Suprapubic skin (tissue), 4 donors: ENCODE measurements around the gene FOS. TPM values are rescaled to one million over a fixed set of nuclear protein-coding genes. Genes with fewer than 3 reads are reported as not detected.

Experiments
- DNase-seq, 2 donors: peaks; one replicate each; pipeline ENCODE4 v3.0.0-alpha.2; 2019; ENCODE audit warnings: low spot score in 2 of 2
- H3K27ac ChIP-seq: fragments of 200-600 bp; sonication (generic); one replicate; pipeline ENCODE4 v1.5.1; 2019
- H3K27me3 ChIP-seq: fragments of 200-600 bp; sonication (generic); one replicate; pipeline ENCODE4 v1.5.1; 2019
- H3K36me3 ChIP-seq: fragments of 200-600 bp; sonication (generic); one replicate; pipeline ENCODE4 v1.5.1; 2019
- H3K4me1 ChIP-seq: fragments of 200-600 bp; sonication (generic); one replicate; pipeline ENCODE4 v1.5.1; 2019
- H3K4me3 ChIP-seq: fragments of 200-600 bp; sonication (generic); one replicate; pipeline ENCODE4 v1.5.1; 2019; ENCODE audit warnings: mild to moderate bottlenecking
- H3K9me3 ChIP-seq: fragments of 200-600 bp; sonication (generic); one replicate; pipeline ENCODE4 v1.5.1; 2019
- CTCF ChIP-seq, 2 donors: fragments of 200-600 bp in 1 of 2; fragments of 450-650 bp in 1 of 2; sonication (generic) in 1 of 2; IDR thresholded peaks; one replicate each; pipeline ENCODE4 v1.5.1; 2016 to 2019; ENCODE audit warnings: antibody characterized with exemption in 2 of 2, mild to moderate bottlenecking in 1 of 2, moderate library complexity in 1 of 2
- EP300 ChIP-seq: sonication (generic); formaldehyde crosslinking; IDR thresholded peaks from one replicate; pipeline ENCODE4 v1.6.1; 2017; ENCODE audit warnings: antibody characterized with exemption
- POLR2A ChIP-seq, 2 donors: fragments of 450-650 bp; IDR thresholded peaks; one replicate each; pipeline ENCODE4 v1.6.1; 2017; ENCODE audit warnings: antibody characterized with exemption in 2 of 2, mild to moderate bottlenecking in 2 of 2, moderate library complexity in 2 of 2
- POLR2AphosphoS5 ChIP-seq, 3 donors: sonication (generic); formaldehyde crosslinking; IDR thresholded peaks; one replicate each; pipeline ENCODE4 v1.6.1; 2017; ENCODE audit warnings: antibody characterized with exemption in 3 of 3
- WGBS: methylation state at CpG from one replicate; pipeline ENCODE4 v1.1.5; 2018; 5-methylcytosine and 5-hydroxymethylcytosine counted together
- total RNA-seq, 4 donors: library from RNA; depleted of rRNA; stranded (reverse); fragments of >200 nt; gene quantifications; one replicate each; pipeline ENCODE4 v1.1.0, GENCODE V29; 2016

The FOS gene
- total RNA-seq, 4 donors from 2014 or later, result 2,120 to 3,987 (median 3,212) TPM

- no peaks in the 10 kb centered on the region for H3K9me3 ChIP-seq
- H3K27ac ChIP-seq, result peak overlapping the region; percentile 97
- 75% methylated on average over 6 of the region's 6 CpGs for WGBS
- peaks cover 5% of the 10 kb centered on the region for H3K36me3 ChIP-seq
- no peak for TF ChIP-seq EP300
- TF ChIP-seq POLR2A (IDR thresholded peaks at IDR 0.05), result no peak
- TF ChIP-seq POLR2AphosphoS5 (IDR thresholded peaks at IDR 0.05), result no peak
- no peak for TF ChIP-seq CTCF (IDR thresholded peaks at IDR 0.05)
- H3K27me3 ChIP-seq, result no peaks in the 10 kb centered on the region
- H3K4me3 ChIP-seq, result no peak overlapping the region
- H3K4me1 ChIP-seq, result peaks cover 60% of the 10 kb centered on the region
- DNase-seq, result peak in 1 of 2 donors; percentile 59
Observed at GRCh38 chr14:75274050-75274898, 4.4 kb upstream of the FOS start.

GRCh38 chr14:75274899-75275569 is 3.6 kb upstream of the FOS start:
- Histone ChIP-seq H3K9me3 (no peaks in the 10 kb centered on the region), H3K4me1 (peaks cover 58% of the 10 kb centered on the region), H3K27me3 (no peaks in the 10 kb centered on the region), H3K4me3 (no peak overlapping the region), H3K36me3 (peaks cover 13% of the 10 kb centered on the region), H3K27ac (peak overlapping the region; percentile 97)
- DNase-seq, result peak in 1 of 2 donors; percentile 82
- WGBS, result 47% methylated on average over 9 of the region's 9 CpGs
- peak; percentile 64 for TF ChIP-seq EP300
- TF ChIP-seq POLR2AphosphoS5 (IDR thresholded peaks at IDR 0.05), result peak in 2 of 3 donors; percentile 41 to 64
- TF ChIP-seq POLR2A (IDR thresholded peaks at IDR 0.05), result peak in 1 of 2 donors; percentile 33
- TF ChIP-seq CTCF (IDR thresholded peaks at IDR 0.05), result no peak

GRCh38 chr14:75275598-75275997 is 3.0 kb upstream of the FOS start:
- TF ChIP-seq CTCF (IDR thresholded peaks at IDR 0.05) (no peak), POLR2A (IDR thresholded peaks at IDR 0.05) (no peak), EP300 (no peak), POLR2AphosphoS5 (IDR thresholded peaks at IDR 0.05) (no peak)
- Histone ChIP-seq H3K4me3 (no peak overlapping the region), H3K4me1 (peaks cover 58% of the 10 kb centered on the region), H3K27ac (peak overlapping the region; percentile 97), H3K27me3 (no peaks in the 10 kb centered on the region), H3K9me3 (no peaks in the 10 kb centered on the region), H3K36me3 (peaks cover 18% of the 10 kb centered on the region)
- WGBS, result 63% methylated on average over 2 of the region's 2 CpGs
- peak in 1 of 2 donors; percentile 31 for DNase-seq

GRCh38 chr14:75277008-75277814 is 1.4 kb upstream of the FOS start:
- Histone ChIP-seq H3K9me3 (no peaks in the 10 kb centered on the region), H3K27ac (peak overlapping the region; percentile 97), H3K4me1 (peaks cover 70% of the 10 kb centered on the region), H3K4me3 (peak overlapping the region; percentile 98), H3K36me3 (peaks cover 34% of the 10 kb centered on the region), H3K27me3 (no peaks in the 10 kb centered on the region)
- DNase-seq, result peak; percentile 97
- TF ChIP-seq POLR2A (IDR thresholded peaks at IDR 0.05) (peak; percentile 76 to 95), POLR2AphosphoS5 (IDR thresholded peaks at IDR 0.05) (peak; percentile 55 to 87 (median 71)), EP300 (no peak)
- under 1% methylated on average over 27 of the region's 81 CpGs for WGBS

GRCh38 chr14:75277815-75278421 is 710 bp upstream of the FOS start:
- Histone ChIP-seq H3K4me3 (peak overlapping the region; percentile 98), H3K4me1 (peaks cover 67% of the 10 kb centered on the region), H3K36me3 (peaks cover 40% of the 10 kb centered on the region), H3K27me3 (no peaks in the 10 kb centered on the region), H3K9me3 (no peaks in the 10 kb centered on the region), H3K27ac (peak overlapping the region; percentile 97)
- 1% methylated on average over 27 of the region's 27 CpGs for WGBS
- DNase-seq, result no peak
- TF ChIP-seq CTCF (IDR thresholded peaks at IDR 0.05), result no peak
- TF ChIP-seq POLR2A (IDR thresholded peaks at IDR 0.05), result no peak
- no peak for TF ChIP-seq EP300
- TF ChIP-seq POLR2AphosphoS5 (IDR thresholded peaks at IDR 0.05), result peak in 1 of 3 donors; percentile 2
